ENCODE measurements around the gene MRC1. TPM values are rescaled to one million over a fixed set of nuclear protein-coding genes. Genes with fewer than 3 reads are reported as not detected.

MRC1 gene
- total RNA-seq, 1 experiment from 2014 or later, result 0.05 TPM

DNA sequence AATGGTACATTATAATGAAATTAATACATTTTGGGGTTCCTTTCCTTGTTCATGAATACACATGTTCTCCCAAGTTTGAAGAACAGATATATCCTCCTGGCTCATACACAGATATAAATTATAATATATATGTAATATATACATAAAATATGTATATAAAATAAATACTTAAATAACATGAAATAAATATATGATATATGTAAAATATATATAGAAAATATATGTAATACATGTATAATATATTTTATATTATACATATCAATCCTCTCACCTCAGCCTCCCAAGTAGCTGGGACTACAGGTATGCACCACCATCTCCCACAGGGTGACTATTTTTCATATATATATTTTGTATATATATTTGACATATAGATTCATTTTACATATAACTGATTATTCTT lies 68.0 kb downstream of the MRC1 start:
- H3K27me3 ChIP-seq (replicated peaks; ENCODE audit: control insufficient read depth, insufficient read depth, low read length), result no peaks in the 10 kb centered on the region
- no peaks in the 10 kb centered on the region for H3K4me1 ChIP-seq
- peaks cover 2% of the 10 kb centered on the region for H3K27me3 Mint-ChIP-seq (ENCODE audit: insufficient read depth, unreplicated experiment)
- ChIA-PET CTCF (no interaction called here), POLR2A (no interaction called here)
- no peaks in the 10 kb centered on the region for H3K9me3 ChIP-seq
- H3K4me1 Mint-ChIP-seq (ENCODE audit: low read depth, unreplicated experiment), result no peaks in the 10 kb centered on the region
- H3K36me3 Mint-ChIP-seq (ENCODE audit: insufficient read depth, unreplicated experiment), result no peaks in the 10 kb centered on the region
- no peaks in the 10 kb centered on the region for H3K36me3 ChIP-seq (ENCODE audit: control insufficient read depth, insufficient read depth, low read length)
- no peak overlapping the region for H3K4me3 ChIP-seq (ENCODE audit: low read depth, low read length)
- H3K4me3 Mint-ChIP-seq (ENCODE audit: unreplicated experiment), result no peak overlapping the region
- TF ChIP-seq, protein P1, sequence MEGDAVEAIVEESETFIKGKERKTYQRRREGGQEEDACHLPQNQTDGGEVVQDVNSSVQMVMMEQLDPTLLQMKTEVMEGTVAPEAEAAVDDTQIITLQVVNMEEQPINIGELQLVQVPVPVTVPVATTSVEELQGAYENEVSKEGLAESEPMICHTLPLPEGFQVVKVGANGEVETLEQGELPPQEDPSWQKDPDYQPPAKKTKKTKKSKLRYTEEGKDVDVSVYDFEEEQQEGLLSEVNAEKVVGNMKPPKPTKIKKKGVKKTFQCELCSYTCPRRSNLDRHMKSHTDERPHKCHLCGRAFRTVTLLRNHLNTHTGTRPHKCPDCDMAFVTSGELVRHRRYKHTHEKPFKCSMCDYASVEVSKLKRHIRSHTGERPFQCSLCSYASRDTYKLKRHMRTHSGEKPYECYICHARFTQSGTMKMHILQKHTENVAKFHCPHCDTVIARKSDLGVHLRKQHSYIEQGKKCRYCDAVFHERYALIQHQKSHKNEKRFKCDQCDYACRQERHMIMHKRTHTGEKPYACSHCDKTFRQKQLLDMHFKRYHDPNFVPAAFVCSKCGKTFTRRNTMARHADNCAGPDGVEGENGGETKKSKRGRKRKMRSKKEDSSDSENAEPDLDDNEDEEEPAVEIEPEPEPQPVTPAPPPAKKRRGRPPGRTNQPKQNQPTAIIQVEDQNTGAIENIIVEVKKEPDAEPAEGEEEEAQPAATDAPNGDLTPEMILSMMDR (IDR thresholded peaks at IDR 0.05; ENCODE audit: insufficient read depth in 1 of 2, low read depth in 1 of 2, low read length in 1 of 2, severe bottlenecking in 1 of 2, unreplicated experiment in 1 of 2), result no peak
- intact Hi-C loops (cut with micrococcal nuclease; ENCODE audit: unreplicated experiment), result no loop called here
- no peak overlapping the region for H3K27ac Mint-ChIP-seq (ENCODE audit: unreplicated experiment)
- DNase-seq, result no peak
- no peaks in the 10 kb centered on the region for H3K9me3 Mint-ChIP-seq (ENCODE audit: unreplicated experiment)
- no TSS peak for BruUV-seq (replicated peaks)

DNA sequence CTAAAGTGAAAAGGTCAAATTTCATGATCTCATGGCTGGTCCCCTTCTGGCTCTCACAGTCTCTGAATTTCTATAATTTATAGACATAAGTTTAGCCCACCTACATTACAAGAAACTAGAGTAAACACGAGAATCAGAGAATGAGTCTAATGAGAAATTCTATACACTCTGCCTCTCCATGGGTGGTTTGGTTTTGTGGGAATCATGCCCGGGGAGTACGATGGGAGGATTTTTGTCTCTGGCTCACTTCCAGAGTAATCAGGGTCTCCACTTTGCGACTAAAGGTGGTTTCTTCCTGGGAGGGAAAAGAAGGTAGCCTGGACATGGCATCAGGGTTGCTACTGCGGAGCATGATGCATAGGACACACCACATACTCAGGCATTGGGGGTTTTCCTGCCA lies 69.7 kb downstream of the MRC1 start:
- CTCF ChIA-PET, result no interaction called here

DNA sequence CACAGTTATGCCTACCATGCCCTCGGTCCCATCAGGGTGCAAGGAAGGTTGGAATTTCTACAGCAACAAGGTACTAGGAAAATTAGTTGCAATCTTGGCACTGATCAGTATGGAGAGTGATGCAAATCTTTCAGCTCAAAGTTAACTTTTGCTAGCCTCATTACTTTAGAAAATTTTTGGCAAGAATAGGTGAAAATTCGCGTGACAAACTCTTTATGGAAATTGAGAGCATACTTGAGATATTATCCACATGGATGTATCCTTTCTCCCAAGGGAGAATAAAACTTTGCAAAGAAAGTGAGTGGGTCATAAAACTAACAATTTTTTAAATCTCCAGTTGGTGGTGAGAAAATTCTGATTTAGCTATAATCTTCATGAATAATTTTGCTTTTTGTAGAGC lies 71.5 kb downstream of the MRC1 start:
- Mint-ChIP-seq H3K4me1 (ENCODE audit: low read depth, unreplicated experiment) (no peaks in the 10 kb centered on the region), H3K27me3 (ENCODE audit: insufficient read depth, unreplicated experiment) (peaks cover 4% of the 10 kb centered on the region), H3K36me3 (ENCODE audit: insufficient read depth, unreplicated experiment) (no peaks in the 10 kb centered on the region), H3K9me3 (ENCODE audit: unreplicated experiment) (no peaks in the 10 kb centered on the region), H3K27ac (ENCODE audit: unreplicated experiment) (no peak overlapping the region), H3K4me3 (ENCODE audit: unreplicated experiment) (no peak overlapping the region)
- CTCF ChIA-PET, result no interaction called here
- POLR2A ChIA-PET, result no interaction called here
- H3K4me1 ChIP-seq, result no peaks in the 10 kb centered on the region
- no peaks in the 10 kb centered on the region for H3K27me3 ChIP-seq (replicated peaks; ENCODE audit: control insufficient read depth, insufficient read depth, low read length)
- H3K36me3 ChIP-seq (ENCODE audit: control insufficient read depth, insufficient read depth, low read length), result no peaks in the 10 kb centered on the region
- H3K9me3 ChIP-seq, result no peaks in the 10 kb centered on the region
- BruUV-seq (replicated peaks), result no TSS peak
- H3K4me3 ChIP-seq (ENCODE audit: low read depth, low read length), result no peak overlapping the region
- intact Hi-C loops (cut with micrococcal nuclease; ENCODE audit: unreplicated experiment), result no loop called here
- TF ChIP-seq, protein P1 (IDR thresholded peaks at IDR 0.05; ENCODE audit: insufficient read depth in 1 of 2, low read depth in 1 of 2, low read length in 1 of 2, severe bottlenecking in 1 of 2, unreplicated experiment in 1 of 2), result no peak
- DNase-seq, result no peak

More for the DNA sequence above, 69.7 kb downstream of the MRC1 start:
- peaks cover 4% of the 10 kb centered on the region for H3K27me3 Mint-ChIP-seq (ENCODE audit: insufficient read depth, unreplicated experiment)
- no peaks in the 10 kb centered on the region for H3K36me3 ChIP-seq (ENCODE audit: control insufficient read depth, insufficient read depth, low read length)
- H3K36me3 Mint-ChIP-seq (ENCODE audit: insufficient read depth, unreplicated experiment), result no peaks in the 10 kb centered on the region
- H3K4me3 Mint-ChIP-seq (ENCODE audit: unreplicated experiment), result no peak overlapping the region
- H3K4me3 ChIP-seq (ENCODE audit: low read depth, low read length), result no peak overlapping the region
- intact Hi-C loops (cut with micrococcal nuclease; ENCODE audit: unreplicated experiment), result no loop called here
- H3K9me3 Mint-ChIP-seq (ENCODE audit: unreplicated experiment), result no peaks in the 10 kb centered on the region
- POLR2A ChIA-PET, result no interaction called here
- no peak overlapping the region for H3K27ac Mint-ChIP-seq (ENCODE audit: unreplicated experiment)
- no peak for DNase-seq
- no TSS peak for BruUV-seq (replicated peaks)
- H3K4me1 ChIP-seq, result no peaks in the 10 kb centered on the region
- no peaks in the 10 kb centered on the region for H3K9me3 ChIP-seq
- no peaks in the 10 kb centered on the region for H3K27me3 ChIP-seq (replicated peaks; ENCODE audit: control insufficient read depth, insufficient read depth, low read length)
- TF ChIP-seq, protein P1 (IDR thresholded peaks at IDR 0.05; ENCODE audit: insufficient read depth in 1 of 2, low read depth in 1 of 2, low read length in 1 of 2, severe bottlenecking in 1 of 2, unreplicated experiment in 1 of 2), result no peak
- H3K4me1 Mint-ChIP-seq (ENCODE audit: low read depth, unreplicated experiment), result no peaks in the 10 kb centered on the region
